ENCODE measurements around the gene AOPEP. TPM values are rescaled to one million over a fixed set of nuclear protein-coding genes. Genes with fewer than 3 reads are reported as not detected.

Gene AOPEP
- total and polyA plus RNA-seq, 2 donors (not counting 1 experiment from before 2014, with no cell fraction given), result 66.1 to 94.1 TPM

GRCh38 chr9:94946256-94946655, 219.8 kb downstream of the AOPEP start:
- H3K4me3 ChIP-seq (replicated peaks in 1 of 4; ENCODE audit: control extremely low read depth in 1 of 4, insufficient read depth in 1 of 4, low read depth in 3 of 4, low read length in 4 of 4), result no peak overlapping the region
- no peaks in the 10 kb centered on the region for H3K27me3 ChIP-seq (ENCODE audit: control insufficient read depth, insufficient read depth, low read length)
- DNase-seq (ENCODE audit: low read depth in 2 of 2), result no peak
- TF ChIP-seq CTCF (conservative IDR thresholded peaks at IDR 0.05 in 1 of 2, IDR thresholded peaks at IDR 0.05 in 1 of 2; ENCODE audit: low read depth in 1 of 2, low read length in 2 of 2), result no peak
- TF ChIP-seq EZH2 (IDR thresholded peaks at IDR 0.05; ENCODE audit: low read length, missing control alignments), result no peak
- H3K4me2 ChIP-seq (ENCODE audit: extremely low read depth, insufficient read depth, low read length), result no peak overlapping the region
- H4K20me1 ChIP-seq (ENCODE audit: control insufficient read depth, extremely low read depth, insufficient read depth, low read length), result no peaks in the 10 kb centered on the region
- H2AFZ ChIP-seq (ENCODE audit: low read length), result no peak overlapping the region
- no peaks in the 10 kb centered on the region for H3K36me3 ChIP-seq (ENCODE audit: control insufficient read depth, insufficient read depth, low read length)
- no peaks in the 10 kb centered on the region for H3K9me3 ChIP-seq (ENCODE audit: control insufficient read depth, insufficient read depth, low read depth, low read length)
- no peaks in the 10 kb centered on the region for H3K79me2 ChIP-seq (ENCODE audit: control insufficient read depth, insufficient read depth, low read length)
- H3K27ac ChIP-seq (ENCODE audit: insufficient read depth, low read length), result peak overlapping the region; percentile 89
- peaks cover 26% of the 10 kb centered on the region for H3K4me1 ChIP-seq (ENCODE audit: control insufficient read depth, extremely low read depth, insufficient read depth, low read length)
- H3K9ac ChIP-seq (ENCODE audit: insufficient read depth, low read length), result no peak overlapping the region

- Histone ChIP-seq H3K27me3 (ENCODE audit: control insufficient read depth, insufficient read depth, low read length) (no peaks in the 10 kb centered on the region), H2AFZ (ENCODE audit: low read length) (no peak overlapping the region), H3K27ac (ENCODE audit: insufficient read depth, low read length) (no peak overlapping the region), H3K4me3 (replicated peaks in 1 of 4; ENCODE audit: control extremely low read depth in 1 of 4, insufficient read depth in 1 of 4, low read depth in 3 of 4, low read length in 4 of 4) (no peak overlapping the region), H3K9ac (ENCODE audit: insufficient read depth, low read length) (no peak overlapping the region), H3K4me2 (ENCODE audit: extremely low read depth, insufficient read depth, low read length) (no peak overlapping the region), H3K4me1 (ENCODE audit: control insufficient read depth, extremely low read depth, insufficient read depth, low read length) (peaks cover 32% of the 10 kb centered on the region), H3K36me3 (ENCODE audit: control insufficient read depth, insufficient read depth, low read length) (no peaks in the 10 kb centered on the region), H3K79me2 (ENCODE audit: control insufficient read depth, insufficient read depth, low read length) (no peaks in the 10 kb centered on the region), H4K20me1 (ENCODE audit: control insufficient read depth, extremely low read depth, insufficient read depth, low read length) (no peaks in the 10 kb centered on the region), H3K9me3 (ENCODE audit: control insufficient read depth, insufficient read depth, low read depth, low read length) (no peaks in the 10 kb centered on the region)
- peak in 1 of 2 donors; percentile 68 for DNase-seq (ENCODE audit: low read depth in 2 of 2)
- TF ChIP-seq CTCF (conservative IDR thresholded peaks at IDR 0.05 in 1 of 2, IDR thresholded peaks at IDR 0.05 in 1 of 2; ENCODE audit: low read depth in 1 of 2, low read length in 2 of 2), result no peak
- no peak for TF ChIP-seq EZH2 (IDR thresholded peaks at IDR 0.05; ENCODE audit: low read length, missing control alignments)
Measured at GRCh38 chr9:94948567-94949235, 222.2 kb downstream of the AOPEP start.

GRCh38 chr9:94949370-94949769, 222.9 kb downstream of the AOPEP start:
- TF ChIP-seq CTCF (conservative IDR thresholded peaks at IDR 0.05 in 1 of 2, IDR thresholded peaks at IDR 0.05 in 1 of 2; ENCODE audit: low read depth in 1 of 2, low read length in 2 of 2) (no peak), EZH2 (IDR thresholded peaks at IDR 0.05; ENCODE audit: low read length, missing control alignments) (no peak)
- no peak for DNase-seq (ENCODE audit: low read depth in 2 of 2)
- Histone ChIP-seq H3K9me3 (ENCODE audit: control insufficient read depth, insufficient read depth, low read depth, low read length) (no peaks in the 10 kb centered on the region), H2AFZ (ENCODE audit: low read length) (no peak overlapping the region), H3K4me2 (ENCODE audit: extremely low read depth, insufficient read depth, low read length) (no peak overlapping the region), H3K4me1 (ENCODE audit: control insufficient read depth, extremely low read depth, insufficient read depth, low read length) (peaks cover 27% of the 10 kb centered on the region), H4K20me1 (ENCODE audit: control insufficient read depth, extremely low read depth, insufficient read depth, low read length) (no peaks in the 10 kb centered on the region), H3K9ac (ENCODE audit: insufficient read depth, low read length) (no peak overlapping the region), H3K79me2 (ENCODE audit: control insufficient read depth, insufficient read depth, low read length) (no peaks in the 10 kb centered on the region), H3K4me3 (replicated peaks in 1 of 4; ENCODE audit: control extremely low read depth in 1 of 4, insufficient read depth in 1 of 4, low read depth in 3 of 4, low read length in 4 of 4) (no peak overlapping the region), H3K27ac (ENCODE audit: insufficient read depth, low read length) (no peak overlapping the region), H3K27me3 (ENCODE audit: control insufficient read depth, insufficient read depth, low read length) (no peaks in the 10 kb centered on the region), H3K36me3 (ENCODE audit: control insufficient read depth, insufficient read depth, low read length) (no peaks in the 10 kb centered on the region)
